GM15510 (cell line): ENCODE data around the gene CD8B.

Experiments
- POLR2A ChIP-seq: IDR thresholded peaks from 3 replicates; pipeline ENCODE4 v1.6.1; 2011; ENCODE audit warnings: borderline replicate concordance; ENCODE audit not compliant: insufficient read length; ENCODE audit errors: extremely low read depth

The CD8B gene

DNA sequence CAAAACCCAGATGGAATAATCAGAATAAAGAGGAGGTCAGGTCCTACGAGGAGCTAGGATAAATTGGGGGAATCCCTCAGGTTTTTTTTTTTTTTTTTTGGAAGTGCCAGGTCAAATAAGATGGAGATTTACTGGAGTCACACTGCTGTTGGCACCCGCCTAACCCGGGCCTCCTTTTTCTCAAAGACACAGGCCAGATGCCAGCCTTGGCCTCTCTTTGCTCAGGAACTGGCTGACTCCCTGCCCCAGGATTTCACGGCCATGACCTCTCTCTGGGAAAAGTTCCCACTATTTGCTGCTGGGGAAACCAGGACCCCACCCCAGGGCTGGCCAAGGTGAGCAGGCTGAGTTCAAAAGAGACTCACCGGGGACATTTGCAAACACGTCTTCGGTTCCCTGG lies 73.5 kb downstream of the CD8B start:
- TF ChIP-seq POLR2A: no peak

DNA sequence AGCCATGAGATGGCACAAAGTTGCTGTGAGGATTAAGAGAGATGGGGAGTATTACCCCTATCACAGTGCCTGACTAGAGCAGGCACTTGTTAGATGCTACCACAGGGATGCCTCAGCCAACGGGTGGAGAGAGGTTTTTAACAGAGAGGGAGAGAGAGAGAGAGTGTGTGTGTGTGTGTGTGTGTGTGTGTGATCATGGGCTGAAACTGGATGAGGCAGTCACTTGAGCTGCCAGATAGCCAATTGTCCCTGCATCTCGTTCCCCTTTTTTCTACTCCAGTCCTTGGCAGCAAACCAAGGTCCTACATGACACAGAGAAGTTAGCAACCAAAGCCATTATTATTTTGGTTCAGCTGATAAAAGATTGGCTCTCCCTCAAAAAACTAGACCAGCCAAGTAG lies 74.0 kb downstream of the CD8B start:
- no peak for TF ChIP-seq POLR2A

GRCh38 chr2:86786001-86786536 lies 75.6 kb downstream of the CD8B start:
- TF ChIP-seq POLR2A: no peak

DNA sequence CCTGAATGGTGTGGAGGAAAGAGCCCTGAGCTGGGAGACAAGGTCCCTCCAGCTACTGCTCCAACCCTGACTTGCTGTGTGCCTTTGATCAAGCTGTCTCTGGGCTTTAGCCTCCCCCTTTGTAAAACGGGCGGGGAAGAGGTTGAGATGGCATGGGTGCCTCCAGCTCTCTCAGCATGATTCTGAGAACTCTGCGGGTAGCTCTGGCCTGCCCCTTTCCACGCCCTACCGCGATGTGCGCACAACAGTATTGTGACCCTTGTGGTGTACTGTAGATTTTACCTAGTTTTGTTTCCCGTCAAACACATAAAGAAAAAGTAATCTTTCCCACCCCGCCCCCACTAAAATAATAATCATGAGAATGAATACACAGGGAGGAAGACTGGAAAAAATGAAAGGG lies 76.2 kb downstream of the CD8B start:
- no peak for TF ChIP-seq POLR2A

- TF ChIP-seq POLR2A: no peak
Measured at GRCh38 chr2:86783615-86784339, 77.9 kb downstream of the CD8B start.

DNA sequence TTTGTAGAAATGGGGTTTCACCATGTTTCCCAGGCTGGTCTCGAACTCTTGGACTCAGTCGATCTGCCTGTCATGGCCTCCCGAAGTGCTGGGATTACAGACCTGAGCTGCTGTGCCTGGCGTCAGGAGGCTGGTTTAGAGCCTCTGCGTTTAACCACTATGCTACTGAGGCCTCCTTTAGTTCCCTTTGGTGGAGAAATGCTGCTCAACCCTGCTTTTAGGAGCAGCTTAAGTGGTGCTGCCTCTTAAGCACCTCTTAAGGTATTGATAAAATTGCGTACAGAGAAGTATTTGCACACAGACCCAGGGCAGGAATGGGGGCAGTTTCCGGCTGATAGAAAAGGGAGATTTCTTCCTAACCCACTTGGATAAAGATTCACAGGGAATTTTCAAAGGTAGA lies 78.9 kb downstream of the CD8B start:
- TF ChIP-seq POLR2A: no peak

- TF ChIP-seq POLR2A: no peak
Measured at GRCh38 chr2:86781363-86781762, 80.3 kb downstream of the CD8B start.

DNA sequence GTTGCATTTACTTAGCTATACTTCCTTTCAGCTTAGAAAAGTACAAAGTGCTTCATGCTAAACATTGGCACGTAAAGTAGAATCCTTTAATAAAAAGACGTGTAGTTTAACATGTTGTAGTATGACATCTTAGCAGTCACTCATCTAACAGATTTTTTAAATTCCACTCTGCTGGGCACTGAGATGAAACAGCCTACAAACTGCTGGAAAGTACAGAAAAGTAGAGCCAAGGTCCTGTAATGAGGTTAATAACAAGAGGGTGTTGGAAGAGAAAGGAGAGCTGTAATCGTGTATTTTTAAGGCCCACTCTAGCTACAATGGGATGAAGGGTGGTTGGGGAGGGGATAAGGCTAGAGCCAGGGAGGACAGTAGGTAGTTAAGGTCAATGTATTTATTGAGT lies 81.7 kb downstream of the CD8B start:
- no peak for TF ChIP-seq POLR2A

DNA sequence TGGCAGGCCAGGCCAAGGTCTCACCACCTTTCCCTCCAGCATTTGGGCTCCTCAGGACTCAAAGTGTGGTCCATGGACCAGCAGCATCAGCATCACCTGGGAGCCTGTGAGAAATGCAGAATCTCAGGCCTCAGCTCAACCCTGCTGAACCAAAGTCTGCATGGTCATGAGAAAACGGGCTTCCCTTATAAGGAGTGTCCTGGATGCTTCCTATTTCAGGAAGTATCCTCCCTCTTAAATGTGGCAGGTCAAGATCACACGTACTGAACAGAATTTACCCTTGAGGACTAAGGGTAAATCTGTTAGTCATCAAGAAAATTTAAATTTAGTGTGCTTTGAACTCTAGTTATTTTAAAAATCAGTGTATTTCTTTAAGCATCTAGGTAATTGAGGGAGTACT lies 82.7 kb downstream of the CD8B start:
- TF ChIP-seq POLR2A: no peak

DNA sequence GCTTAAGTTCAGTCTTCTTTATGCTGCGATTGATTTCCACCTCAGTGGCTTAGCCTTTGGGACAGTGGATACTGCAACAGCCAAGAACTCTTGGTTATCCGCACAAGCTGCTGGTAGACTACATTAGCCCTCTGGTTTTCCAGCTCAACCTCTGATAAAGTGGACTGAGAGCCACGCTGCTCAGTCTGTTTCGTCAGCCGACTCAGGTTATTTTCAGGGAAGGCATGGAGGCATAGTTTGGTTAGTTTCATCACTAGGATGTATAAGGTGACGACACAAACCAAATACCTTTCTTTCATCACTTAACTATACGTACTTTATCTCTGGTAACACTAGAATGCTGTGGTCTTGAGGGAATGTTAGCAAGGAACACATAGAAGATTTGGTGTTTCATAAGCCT lies 85.2 kb downstream of the CD8B start:
- no peak for TF ChIP-seq POLR2A

DNA sequence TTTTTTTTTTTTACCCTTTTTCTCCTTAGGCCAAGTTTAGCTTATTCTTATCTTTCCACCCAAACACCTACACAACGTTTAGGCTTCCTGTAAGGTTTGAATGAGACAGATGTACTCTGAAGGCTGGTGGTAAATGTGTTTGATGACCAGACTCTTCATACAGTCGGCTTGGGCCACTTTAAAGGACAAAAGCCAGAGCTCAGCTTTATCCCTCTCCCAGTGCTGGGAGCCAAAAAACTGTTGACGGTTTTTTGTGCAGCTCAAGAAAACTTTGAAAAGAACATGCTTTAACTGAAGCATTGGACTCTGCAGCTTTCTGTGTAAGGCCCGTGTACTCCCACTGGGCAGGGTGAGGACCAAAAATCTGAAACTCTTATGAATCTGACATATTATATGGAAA lies 86.3 kb downstream of the CD8B start:
- TF ChIP-seq POLR2A: no peak

DNA sequence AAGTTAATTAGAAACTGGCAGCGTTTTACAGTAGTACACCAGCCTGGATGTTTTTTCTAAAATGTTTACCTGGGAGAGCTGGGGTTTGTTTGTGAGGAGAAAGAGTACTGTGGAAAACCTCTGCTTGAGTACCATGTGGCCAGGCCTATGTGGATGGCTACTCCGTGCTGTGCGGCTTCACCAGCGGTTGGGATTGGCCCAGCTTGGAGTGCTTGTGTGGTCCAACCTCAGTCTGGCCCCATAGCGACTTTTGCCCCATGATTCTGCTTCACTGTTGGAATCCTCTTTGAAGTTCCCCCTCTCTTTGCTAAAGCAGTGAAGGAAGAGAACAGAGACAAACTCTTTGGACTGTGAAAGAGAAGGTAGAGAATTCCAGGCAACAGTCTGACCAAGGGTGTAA lies 86.8 kb downstream of the CD8B start:
- TF ChIP-seq POLR2A: no peak

DNA sequence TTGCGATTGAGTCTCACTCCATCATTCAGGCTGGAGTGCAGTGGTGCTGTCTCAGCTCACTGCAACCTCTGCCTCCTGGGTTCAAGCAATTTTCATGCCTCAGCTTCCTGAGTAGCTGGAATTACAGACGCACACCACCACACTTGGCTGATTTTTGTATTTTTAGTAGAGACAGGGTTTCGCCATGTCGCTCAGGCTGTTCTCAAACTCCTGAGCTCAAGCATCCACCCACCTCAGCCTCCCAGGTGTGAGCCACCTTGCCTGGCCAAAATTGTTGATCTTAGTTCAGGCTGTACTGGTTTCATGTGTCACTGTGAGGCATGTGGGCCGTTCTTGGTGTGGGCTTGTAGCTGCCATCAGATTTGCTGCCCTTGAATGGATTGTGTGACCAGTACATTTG lies 89.1 kb downstream of the CD8B start:
- TF ChIP-seq POLR2A: no peak

DNA sequence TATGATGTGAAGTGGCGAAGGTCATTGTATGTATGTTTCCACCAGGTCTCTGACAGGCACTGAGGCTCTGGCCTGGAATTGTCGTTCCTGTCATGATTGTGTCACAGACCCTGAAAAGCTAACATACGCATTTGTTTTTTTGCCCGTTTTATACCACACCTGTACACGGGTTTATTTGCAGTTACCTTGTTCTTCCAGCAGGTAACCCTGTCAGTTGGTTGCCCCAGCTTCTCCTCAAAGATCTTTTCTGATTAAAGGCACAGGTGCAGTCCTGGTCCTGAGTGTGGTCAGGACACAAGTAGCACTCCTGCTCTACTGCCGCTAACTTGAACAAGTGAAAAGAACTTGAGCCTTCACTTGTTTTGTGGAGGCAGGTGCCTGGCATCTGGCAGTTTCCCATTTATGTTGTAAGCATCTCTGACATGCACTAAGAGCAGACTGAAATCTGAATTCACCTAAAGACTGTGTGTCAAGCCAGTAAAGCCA lies 90.8 kb downstream of the CD8B start:
- no peak for TF ChIP-seq POLR2A

GRCh38 chr2:86769838-86770237 lies 91.8 kb downstream of the CD8B start:
- no peak for TF ChIP-seq POLR2A

GRCh38 chr2:86768189-86768949 lies 93.3 kb downstream of the CD8B start:
- no peak for TF ChIP-seq POLR2A
